Natural killer cell treated with Interleukin-12 subunit alpha and Interleukin-12 subunit beta and Interleukin-15 and Interleukin-18, amount 100 ng/mL, for 72 hours (primary cell): ENCODE data around the gene ALG2. TPM values are rescaled to one million over a fixed set of nuclear protein-coding genes. Genes with fewer than 3 reads are reported as not detected.
A peak's percentile ranks its signal among the peaks of the same experiment; 100 is the strongest.

ENCODE experiments used
- ATAC-seq, 2 donors: fragments of 150-1000 bp; cut with Tn5 transposase in 1 of 2; sonication (Bioruptor Pico), chemical (Tn5 transposase) in 1 of 2; 2 replicates each; pipeline ENCODE4 v1.10.0; 2021
- DNase-seq: peaks from one replicate; pipeline ENCODE4 v3.0.0; 2022; ENCODE audit warnings: low spot score
- H3K27ac Mint-ChIP-seq, 2 donors: 1 replicate in 1 of 2; 2 replicates in 1 of 2; pipeline ENCODE4 v1.8.0; 2022; ENCODE audit warnings: mixed read lengths in 2 of 2, mild to moderate bottlenecking in 1 of 2, moderate library complexity in 1 of 2
- H3K27me3 Mint-ChIP-seq, 2 donors: 1 replicate in 1 of 2; 2 replicates in 1 of 2; pipeline ENCODE4 v1.8.0; 2022; ENCODE audit warnings: mixed read lengths in 2 of 2
- H3K36me3 Mint-ChIP-seq: one replicate; pipeline ENCODE4 v1.8.0; 2022; ENCODE audit warnings: mixed read lengths
- H3K4me1 Mint-ChIP-seq, 2 donors: 1 replicate in 1 of 2; 2 replicates in 1 of 2; pipeline ENCODE4 v1.8.0; 2022; ENCODE audit warnings: low read depth in 2 of 2, mixed read lengths in 2 of 2, mild to moderate bottlenecking in 1 of 2
- H3K4me3 Mint-ChIP-seq: one replicate; pipeline ENCODE4 v1.8.0; 2022; ENCODE audit warnings: mixed read lengths
- H3K9me3 Mint-ChIP-seq: 2 replicates; pipeline ENCODE4 v1.8.0; 2022; ENCODE audit warnings: mixed read lengths
- total RNA-seq, 2 donors: library from RNA; stranded (reverse); gene quantifications; one replicate each; pipeline ENCODE4 v1.2.3, GENCODE V29; 2022

ALG2 gene, protein sequence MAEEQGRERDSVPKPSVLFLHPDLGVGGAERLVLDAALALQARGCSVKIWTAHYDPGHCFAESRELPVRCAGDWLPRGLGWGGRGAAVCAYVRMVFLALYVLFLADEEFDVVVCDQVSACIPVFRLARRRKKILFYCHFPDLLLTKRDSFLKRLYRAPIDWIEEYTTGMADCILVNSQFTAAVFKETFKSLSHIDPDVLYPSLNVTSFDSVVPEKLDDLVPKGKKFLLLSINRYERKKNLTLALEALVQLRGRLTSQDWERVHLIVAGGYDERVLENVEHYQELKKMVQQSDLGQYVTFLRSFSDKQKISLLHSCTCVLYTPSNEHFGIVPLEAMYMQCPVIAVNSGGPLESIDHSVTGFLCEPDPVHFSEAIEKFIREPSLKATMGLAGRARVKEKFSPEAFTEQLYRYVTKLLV
- total RNA-seq = 10 to 100 TPM; 56.9 to 62.2 TPM

DNA sequence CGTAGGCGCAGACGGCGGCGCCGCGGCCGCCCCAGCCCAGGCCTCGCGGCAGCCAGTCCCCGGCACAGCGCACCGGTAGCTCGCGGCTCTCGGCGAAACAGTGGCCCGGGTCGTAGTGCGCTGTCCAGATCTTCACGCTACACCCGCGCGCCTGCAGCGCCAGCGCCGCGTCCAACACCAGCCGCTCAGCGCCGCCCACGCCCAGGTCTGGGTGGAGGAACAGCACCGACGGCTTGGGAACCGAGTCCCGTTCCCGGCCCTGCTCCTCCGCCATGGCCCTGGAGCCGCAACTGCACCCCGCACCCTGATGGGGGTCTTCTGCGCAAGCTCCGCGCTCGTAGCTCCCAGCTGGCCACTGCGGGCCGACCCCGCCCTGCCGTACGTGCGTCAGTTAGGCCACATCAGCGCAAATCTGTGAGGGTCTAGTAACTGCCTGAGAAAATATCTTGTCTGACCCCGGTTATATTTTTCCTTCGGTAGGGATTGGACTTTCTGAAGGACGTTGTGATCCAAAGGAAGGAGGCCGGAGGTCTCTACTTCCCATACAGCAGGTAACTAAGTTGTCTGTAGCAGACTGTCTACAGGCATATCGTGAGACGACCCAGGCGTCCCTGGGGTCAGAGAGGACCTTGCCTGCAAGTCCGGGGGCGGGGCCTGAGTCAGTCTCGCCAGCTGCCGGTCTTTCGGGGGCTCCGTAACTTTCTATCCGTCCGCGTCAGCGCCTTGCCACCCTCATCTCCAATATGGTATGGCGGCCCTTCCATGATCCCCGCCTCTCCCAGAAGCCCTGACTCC lies at the start of gene ALG2, which contains the start of gene SEC61B:
Gene ALG2 (minus strand): TSS at position 322 of the 795 bp plus-strand sequence. CDS start 48 bp downstream, at position 274.
Gene SEC61B (plus strand): TSS at position 662 of the 795 bp plus-strand sequence. CDS start 82 bp downstream, at position 744.
- H3K27me3 Mint-ChIP-seq = no peaks in the 10 kb centered on the region
- H3K4me3 Mint-ChIP-seq = peak within 1 kb of the TSS; percentile 100
- DNase-seq (peak; percentile 96), ATAC-seq (peak; percentile 96 to 97)
- H3K9me3 Mint-ChIP-seq = no peaks in the 10 kb centered on the region
- peaks cover 55 to 62% of the 10 kb centered on the region in 2 donors for H3K4me1 Mint-ChIP-seq
- peaks cover 64% of the 10 kb centered on the region for H3K36me3 Mint-ChIP-seq
- peak within 1 kb of the TSS; percentile 99 to 100 for H3K27ac Mint-ChIP-seq

DNA sequence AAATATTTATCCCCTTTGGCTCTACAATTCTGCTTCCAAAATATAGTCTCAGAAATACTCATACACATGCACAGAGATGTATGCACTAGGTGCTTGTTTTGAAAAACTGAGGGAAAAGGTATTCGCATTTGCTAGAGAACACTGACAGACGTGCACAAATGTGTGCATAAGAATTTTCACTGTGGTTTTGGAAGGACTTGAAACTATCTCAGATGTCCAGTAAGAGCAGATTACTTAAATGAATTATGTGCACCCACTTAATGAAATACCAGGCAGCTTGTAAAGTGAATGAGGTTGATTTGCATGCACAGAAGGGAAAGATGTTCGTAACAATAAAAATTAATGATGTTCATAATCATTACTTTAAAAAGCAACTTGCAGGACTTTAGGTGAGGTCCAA lies 48.7 kb upstream of the ALG2 start:
- Mint-ChIP-seq H3K4me3 (no peak overlapping the region), H3K4me1 (peaks cover 19 to 20% of the 10 kb centered on the region in 2 donors), H3K9me3 (no peaks in the 10 kb centered on the region), H3K27me3 (peaks cover 6 to 17% of the 10 kb centered on the region in 2 donors), H3K36me3 (no peaks in the 10 kb centered on the region), H3K27ac (no peak overlapping the region)
- no peak for DNase-seq
- no peak for ATAC-seq

DNA sequence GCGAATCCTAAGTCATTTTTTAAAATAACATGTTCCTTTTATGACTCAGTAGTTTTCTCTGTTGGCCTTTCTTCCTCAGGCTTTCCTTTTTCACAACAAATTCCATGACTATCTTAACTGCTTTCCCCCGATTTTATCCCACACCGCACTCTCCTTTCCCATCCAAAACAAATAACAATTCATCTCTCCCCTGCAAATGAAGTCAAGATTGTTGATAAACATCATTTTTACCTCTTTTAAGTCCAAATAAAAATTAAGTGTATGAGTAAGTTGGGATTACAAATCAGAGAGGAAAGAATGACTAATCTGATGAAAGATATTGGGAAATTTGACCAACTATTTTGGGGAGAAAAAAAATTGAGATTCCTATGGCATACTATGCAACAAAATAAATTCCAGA lies 47.7 kb upstream of the ALG2 start:
- ATAC-seq = no peak
- no peaks in the 10 kb centered on the region for H3K9me3 Mint-ChIP-seq
- peaks cover 17 to 24% of the 10 kb centered on the region in 2 donors for H3K4me1 Mint-ChIP-seq
- DNase-seq = no peak
- H3K27ac Mint-ChIP-seq = no peak overlapping the region
- H3K4me3 Mint-ChIP-seq = no peak overlapping the region
- H3K36me3 Mint-ChIP-seq = no peaks in the 10 kb centered on the region
- peaks cover 9 to 17% of the 10 kb centered on the region in 2 donors for H3K27me3 Mint-ChIP-seq

DNA sequence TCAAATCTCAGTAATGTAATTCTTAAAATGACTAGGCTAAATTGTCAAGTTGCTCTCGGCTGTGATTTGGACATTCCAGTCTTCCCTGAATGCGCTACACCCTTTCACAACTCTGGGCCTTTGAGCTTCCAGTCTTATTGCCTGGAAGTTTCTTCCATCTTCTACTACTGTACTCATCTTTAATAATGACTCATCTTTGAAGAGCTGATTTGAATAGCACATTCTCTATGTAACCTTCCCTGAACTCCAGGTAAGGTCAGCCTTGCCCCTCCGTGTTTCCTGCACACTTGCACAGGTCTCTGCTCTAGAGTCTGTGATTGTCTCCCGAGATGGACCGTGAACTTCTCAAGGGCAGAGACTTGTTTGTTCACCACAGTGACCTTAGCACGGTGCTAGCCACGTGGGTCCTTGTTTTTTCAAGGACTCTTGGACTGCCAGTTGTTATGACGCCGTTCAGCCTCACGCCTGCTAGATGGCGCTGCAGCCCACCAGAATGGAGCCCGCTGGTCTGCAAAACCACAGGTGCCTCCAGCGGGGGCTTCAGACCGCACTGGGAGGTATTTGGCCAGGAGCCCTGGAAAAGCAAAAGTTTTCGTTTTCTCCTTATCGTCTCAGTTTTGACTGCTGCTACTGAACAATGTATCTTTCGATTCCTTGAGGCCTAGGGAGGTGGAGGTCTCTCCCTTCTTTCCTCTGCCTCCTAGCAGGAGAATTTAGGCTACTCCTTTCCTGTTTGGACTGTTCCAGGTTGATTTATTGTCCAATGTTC lies 44.7 kb upstream of the ALG2 start:
- DNase-seq = peak; percentile 77
- H3K9me3 Mint-ChIP-seq = no peaks in the 10 kb centered on the region
- peaks cover 13 to 17% of the 10 kb centered on the region in 2 donors for H3K4me1 Mint-ChIP-seq
- peaks cover 4 to 17% of the 10 kb centered on the region in 2 donors for H3K27me3 Mint-ChIP-seq
- no peaks in the 10 kb centered on the region for H3K36me3 Mint-ChIP-seq
- H3K27ac Mint-ChIP-seq = no peak overlapping the region
- peak overlapping the region; percentile 59 for H3K4me3 Mint-ChIP-seq
- ATAC-seq = peak; percentile 83 to 86

DNA sequence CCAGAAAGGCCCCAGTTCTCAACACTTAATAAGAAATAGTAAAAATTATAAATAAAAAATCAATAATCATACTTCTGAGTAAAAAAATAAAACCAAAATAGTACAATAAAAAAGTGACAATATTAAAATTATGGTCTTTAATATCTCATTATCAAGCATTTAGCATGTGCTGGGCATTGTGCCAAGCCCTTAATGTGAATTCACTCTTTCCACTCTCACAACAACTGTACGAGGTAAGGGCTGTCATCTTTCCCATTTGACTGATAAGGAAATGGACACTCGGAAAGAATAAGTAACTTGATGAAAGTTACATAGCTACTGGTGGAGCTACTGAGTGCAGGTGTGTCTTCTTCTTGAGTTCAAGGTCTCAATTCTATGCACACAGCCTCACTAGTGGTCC lies 43.9 kb upstream of the ALG2 start:
- Mint-ChIP-seq H3K4me3 (no peak overlapping the region), H3K27ac (no peak overlapping the region)
- no peak for ATAC-seq

DNA sequence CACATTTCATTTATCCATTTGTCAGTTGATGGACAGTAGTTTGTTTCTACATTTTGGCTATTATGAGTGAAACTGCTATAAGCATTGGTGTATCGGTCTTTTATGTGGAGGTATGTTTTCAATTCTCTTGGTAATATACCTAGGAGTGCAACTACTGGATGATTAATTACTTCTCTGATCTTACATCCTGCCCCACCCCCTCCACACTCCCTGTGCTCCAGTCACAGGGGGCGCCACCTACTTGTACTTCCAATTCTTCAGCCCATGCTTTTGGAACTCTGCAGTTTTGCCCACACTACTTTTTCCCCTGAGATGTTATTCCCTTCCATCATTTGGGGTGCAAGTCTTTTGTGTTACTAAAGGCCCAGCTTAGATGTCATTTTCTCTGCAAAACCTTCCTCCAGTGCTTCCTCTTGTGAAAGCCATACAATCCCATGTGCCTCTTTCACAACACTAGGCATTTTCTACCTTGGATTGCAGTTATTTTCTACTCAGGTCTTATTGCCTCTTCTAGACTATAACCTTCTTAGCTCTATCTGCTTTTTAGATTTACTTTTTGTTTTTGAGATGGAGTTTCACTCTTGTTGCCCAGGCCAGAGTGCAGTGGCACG lies 42.4 kb upstream of the ALG2 start:
- H3K36me3 Mint-ChIP-seq = no peaks in the 10 kb centered on the region
- no peak for DNase-seq

More for the DNA sequence above, 43.9 kb upstream of the ALG2 start:
- no peak for DNase-seq
- Mint-ChIP-seq H3K4me1 (peaks cover 13 to 21% of the 10 kb centered on the region in 2 donors), H3K27me3 (peaks cover 4 to 17% of the 10 kb centered on the region in 2 donors), H3K9me3 (no peaks in the 10 kb centered on the region), H3K36me3 (no peaks in the 10 kb centered on the region)

DNA sequence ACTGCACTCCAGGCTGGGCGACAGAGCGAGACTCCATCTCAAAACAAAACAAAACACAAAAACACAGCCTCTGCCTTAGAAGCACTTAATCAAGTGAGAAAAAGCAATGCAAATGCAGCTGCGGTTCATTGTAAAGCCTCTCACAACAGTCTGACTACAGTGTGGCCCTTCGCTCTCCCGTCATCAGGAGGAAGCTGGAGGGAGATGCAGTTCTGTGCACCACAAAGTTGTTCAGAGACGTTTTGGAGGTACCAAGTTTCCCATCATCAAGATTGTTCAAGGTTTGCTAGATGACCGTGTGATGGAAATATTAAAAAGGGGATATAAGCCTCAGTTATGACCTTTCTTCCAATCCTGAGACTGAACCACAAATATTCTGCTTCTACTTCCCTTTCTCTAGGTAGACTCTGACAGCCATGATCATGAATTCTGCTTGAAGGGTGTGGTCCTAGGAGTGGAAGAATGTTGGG lies 41.2 kb upstream of the ALG2 start:
- Mint-ChIP-seq H3K36me3 (no peaks in the 10 kb centered on the region), H3K27me3 (peaks cover 0 to 4% of the 10 kb centered on the region in 2 donors), H3K4me1 (peaks cover 22 to 31% of the 10 kb centered on the region in 2 donors), H3K9me3 (no peaks in the 10 kb centered on the region), H3K27ac (no peak overlapping the region), H3K4me3 (no peak overlapping the region)
- ATAC-seq = no peak
- no peak for DNase-seq

More for the DNA sequence above, 42.4 kb upstream of the ALG2 start:
- Mint-ChIP-seq H3K27me3 (peaks cover 1 to 4% of the 10 kb centered on the region in 2 donors), H3K4me3 (no peak overlapping the region), H3K27ac (no peak overlapping the region), H3K9me3 (no peaks in the 10 kb centered on the region), H3K4me1 (peaks cover 21 to 26% of the 10 kb centered on the region in 2 donors)
- ATAC-seq = no peak

DNA sequence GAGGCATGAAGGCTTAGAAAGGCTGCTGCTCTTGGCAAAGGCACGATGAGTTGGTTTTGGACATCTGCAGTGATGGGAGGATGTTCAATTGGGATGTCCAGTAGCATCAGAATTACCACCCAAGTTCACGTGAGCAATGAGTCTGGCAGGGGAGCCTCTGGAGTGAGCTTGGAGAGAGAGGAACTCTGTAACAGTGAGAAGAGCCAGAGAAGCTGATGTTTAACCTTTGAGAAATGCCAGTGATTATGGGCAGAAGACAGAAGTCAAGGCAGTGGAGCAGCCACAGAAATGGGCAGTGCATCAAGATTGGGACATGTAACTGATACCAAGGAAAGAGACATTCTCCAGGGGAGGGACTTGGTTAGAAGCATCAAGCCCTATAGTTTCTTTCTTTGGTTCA lies 40.2 kb upstream of the ALG2 start:
- DNase-seq = no peak
- peaks cover 0 to 4% of the 10 kb centered on the region in 2 donors for H3K27me3 Mint-ChIP-seq
- H3K36me3 Mint-ChIP-seq = no peaks in the 10 kb centered on the region
- ATAC-seq = no peak
- no peak overlapping the region for H3K4me3 Mint-ChIP-seq
- H3K9me3 Mint-ChIP-seq = no peaks in the 10 kb centered on the region
- peaks cover 19 to 30% of the 10 kb centered on the region in 2 donors for H3K4me1 Mint-ChIP-seq
- peak overlapping the region in 1 of 2 donors; percentile 36 for H3K27ac Mint-ChIP-seq

DNA sequence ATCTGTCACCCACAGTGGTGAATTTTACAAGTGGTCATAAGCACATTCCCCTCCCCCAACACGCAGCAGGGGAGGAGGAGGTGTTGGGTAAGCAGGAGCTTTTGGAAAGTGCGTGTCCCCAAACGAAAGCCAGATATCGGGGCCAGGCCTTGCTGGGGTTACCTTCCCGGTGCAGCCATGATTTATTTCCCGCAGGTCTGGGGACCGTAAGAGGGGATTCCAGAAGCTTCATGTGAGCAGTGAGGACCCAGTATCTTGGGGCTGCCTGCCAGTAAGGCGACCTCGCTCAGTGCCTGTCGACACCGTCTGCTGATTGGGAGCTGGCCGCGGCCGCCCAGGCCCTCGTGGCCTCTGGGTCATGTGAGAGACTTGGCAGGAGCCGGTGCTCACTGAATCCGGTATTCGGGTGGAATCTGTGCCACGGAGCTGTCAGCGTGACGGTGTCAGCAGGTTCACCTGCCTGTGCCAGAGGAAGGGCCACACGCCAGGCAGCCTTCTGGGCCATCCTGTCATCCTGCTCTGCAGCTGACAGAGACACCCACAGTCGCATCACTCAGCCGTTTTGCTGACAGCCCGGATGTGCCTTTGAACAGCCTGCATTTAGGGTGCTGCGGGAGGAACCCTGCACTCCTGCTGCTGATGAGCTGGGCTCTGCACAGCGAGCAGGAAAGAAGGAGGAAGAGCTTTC lies 37.6 kb upstream of the ALG2 start:
- Mint-ChIP-seq H3K4me3 (peak overlapping the region; percentile 79), H3K4me1 (peaks cover 26 to 37% of the 10 kb centered on the region in 2 donors), H3K9me3 (no peaks in the 10 kb centered on the region), H3K36me3 (no peaks in the 10 kb centered on the region), H3K27ac (peak overlapping the region; percentile 88 to 92), H3K27me3 (no peaks in the 10 kb centered on the region)
- DNase-seq (peak; percentile 70), ATAC-seq (peak; percentile 81 to 89)

DNA sequence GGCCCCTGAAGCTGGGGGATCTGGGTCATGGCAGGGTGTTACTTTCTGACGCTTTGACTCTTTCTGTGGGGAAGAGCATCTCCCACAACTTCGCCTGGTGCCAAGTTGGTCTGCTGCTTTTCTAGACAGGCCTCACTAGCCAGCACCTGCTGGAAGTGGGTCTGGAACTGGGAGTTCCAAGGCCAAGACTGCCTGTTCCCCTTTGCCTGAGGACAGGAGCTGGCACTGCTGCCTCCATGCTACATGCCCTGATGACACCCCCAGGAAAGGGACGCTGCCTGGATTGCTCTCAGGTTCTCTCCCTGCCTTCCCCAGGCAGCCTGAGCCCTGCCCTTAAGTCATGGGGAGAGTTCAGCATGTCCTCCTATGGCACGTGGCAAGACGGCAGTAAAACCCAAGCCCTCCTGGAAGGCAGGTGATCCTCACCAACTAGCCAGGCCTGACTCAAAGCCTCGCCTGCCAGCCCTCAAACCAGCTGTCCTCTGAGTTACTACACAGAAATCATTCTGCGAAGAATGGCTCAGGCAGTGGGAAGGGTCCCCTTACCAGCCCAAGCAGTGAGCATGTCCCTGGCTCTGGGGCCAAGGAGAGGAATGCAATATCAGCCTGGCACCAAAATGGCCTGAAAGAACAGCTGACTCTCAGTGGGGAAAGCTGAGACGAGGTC lies 36.1 kb upstream of the ALG2 start:
- Mint-ChIP-seq H3K4me3 (no peak overlapping the region), H3K4me1 (peaks cover 41 to 49% of the 10 kb centered on the region in 2 donors), H3K9me3 (no peaks in the 10 kb centered on the region), H3K27ac (peak overlapping the region in 1 of 2 donors; percentile 92), H3K27me3 (no peaks in the 10 kb centered on the region), H3K36me3 (no peaks in the 10 kb centered on the region)
- ATAC-seq = no peak
- no peak for DNase-seq

DNA sequence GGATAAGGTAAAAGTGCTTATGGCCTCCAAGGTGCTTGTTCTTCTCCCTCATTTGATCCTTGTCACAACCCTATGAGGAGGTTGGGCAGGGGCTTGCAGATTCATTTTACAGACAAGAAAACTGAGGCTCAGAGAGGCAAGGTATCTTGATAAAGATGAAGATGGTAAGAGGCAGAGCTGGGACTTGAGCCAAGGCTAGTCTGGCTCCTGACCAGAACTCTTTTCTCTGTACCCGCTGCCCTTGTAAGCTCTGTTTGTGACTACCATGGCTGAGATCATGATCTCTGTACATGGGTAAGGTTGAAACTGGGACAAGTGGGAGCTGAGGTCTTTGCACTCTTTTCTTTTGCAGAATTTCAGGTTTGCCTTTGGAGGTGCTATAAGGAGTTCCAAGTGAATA lies 33.9 kb upstream of the ALG2 start:
- DNase-seq (no peak), ATAC-seq (no peak)
- H3K4me3 Mint-ChIP-seq = no peak overlapping the region
- H3K27ac Mint-ChIP-seq = peak overlapping the region; percentile 13 to 99
- H3K27me3 Mint-ChIP-seq = no peaks in the 10 kb centered on the region
- H3K36me3 Mint-ChIP-seq = no peaks in the 10 kb centered on the region
- H3K9me3 Mint-ChIP-seq = no peaks in the 10 kb centered on the region
- peaks cover 43 to 56% of the 10 kb centered on the region in 2 donors for H3K4me1 Mint-ChIP-seq
